IMR-90 (cell line): ENCODE results near the gene ASTN2. TPM values are rescaled to one million over a fixed set of nuclear protein-coding genes. Genes with fewer than 3 reads are reported as not detected.

ENCODE experiments used
- ATAC-seq: fragments of 200-7000 bp; cut with Tn5 transposase; 2 replicates; pipeline ENCODE4 v1.9.1; 2020; ENCODE audit warnings: low read depth, mild to moderate bottlenecking, moderate library complexity
- BruUV-seq: library from RNA; stranded (reverse); fragments of 400-500 nt; replicated peaks from 2 replicates; lab custom pipeline; 2021; lab: Mats Ljungman, UMichigan
- CTCF ChIA-PET: fragments of 300-600 bp; formaldehyde crosslinking; extraction: SDS; loops from one replicate; lab custom pipeline; 2021; ENCODE audit warnings: antibody characterized with exemption; lab: Yijun Ruan, JAX
- POLR2A ChIA-PET: fragments of 300-600 bp; sonication (Branson Sonifier 250); formaldehyde crosslinking; loops from one replicate; lab custom pipeline; 2022; ENCODE audit warnings: antibody characterized with exemption; ENCODE audit not compliant: unreplicated experiment; lab: Charles Lee
- DNase-seq: peaks from one replicate; pipeline ENCODE4 v3.0.0; 2013
- H2AFZ ChIP-seq: replicated peaks from 2 replicates; pipeline ENCODE3; 2013; ENCODE audit warnings: low read length, mild to moderate bottlenecking; ENCODE audit not compliant: poor library complexity
- H2AK5ac ChIP-seq: 2 replicates; pipeline ENCODE4 v1.6.1; 2013; ENCODE audit warnings: low read depth, low read length, inconsistent platforms
- H2AK9ac ChIP-seq: replicated peaks from 2 replicates; pipeline ENCODE3; 2013; ENCODE audit warnings: mild to moderate bottlenecking, low read depth, low read length, moderate library complexity; ENCODE audit not compliant: poor library complexity
- H2BK120ac ChIP-seq: 2 replicates; pipeline ENCODE4 v1.6.1; 2013; ENCODE audit warnings: low read depth, low read length, inconsistent platforms
- H2BK15ac ChIP-seq: 3 replicates; pipeline ENCODE4 v1.6.1; 2013; ENCODE audit warnings: low read depth, low read length, inconsistent platforms
- H2BK20ac ChIP-seq: 2 replicates; pipeline ENCODE4 v1.6.1; 2013; ENCODE audit warnings: low read depth, mild to moderate bottlenecking, inconsistent platforms, low read length, moderate library complexity
- H2BK5ac ChIP-seq: 2 replicates; pipeline ENCODE4 v1.6.1; 2013; ENCODE audit warnings: mild to moderate bottlenecking, low read depth, low read length, inconsistent platforms; ENCODE audit not compliant: poor library complexity, severe bottlenecking
- H3K14ac ChIP-seq: replicated peaks from 2 replicates; pipeline ENCODE4 v1.6.1; 2013; ENCODE audit warnings: low read depth, low read length, inconsistent platforms
- H3K18ac ChIP-seq: 2 replicates; pipeline ENCODE4 v1.6.1; 2013; ENCODE audit warnings: low read depth, low read length, control low read depth
- H3K23ac ChIP-seq: 2 replicates; pipeline ENCODE4 v1.6.1; 2013; ENCODE audit warnings: low read depth, low read length, inconsistent platforms
- H3K27ac ChIP-seq: 2 replicates; pipeline ENCODE4 v1.5.1; 2013; ENCODE audit warnings: mild to moderate bottlenecking, control low read depth, low read length; ENCODE audit not compliant: insufficient read depth
- H3K27me3 ChIP-seq: 2 replicates; pipeline ENCODE4 v1.6.1; 2013; ENCODE audit warnings: low read length; ENCODE audit not compliant: control insufficient read depth, insufficient read depth
- H3K36me3 ChIP-seq: 2 replicates; pipeline ENCODE4 v1.6.1; 2013; ENCODE audit warnings: low read length, mixed read lengths; ENCODE audit not compliant: control insufficient read depth, insufficient read depth
- H3K4ac ChIP-seq: 2 replicates; pipeline ENCODE4 v1.6.1; 2013; ENCODE audit warnings: low read depth, low read length, inconsistent platforms
- H3K4me1 ChIP-seq: 2 replicates; pipeline ENCODE4 v1.6.1; 2013; ENCODE audit warnings: low read length, mixed read lengths; ENCODE audit not compliant: control insufficient read depth, insufficient read depth
- H3K4me2 ChIP-seq: 2 replicates; pipeline ENCODE4 v1.6.1; 2013; ENCODE audit warnings: low read depth, mild to moderate bottlenecking, control low read depth, low read length, moderate library complexity
- H3K4me3 ChIP-seq: 2 replicates; pipeline ENCODE4 v1.5.1; 2013; ENCODE audit warnings: low read depth, mild to moderate bottlenecking, control low read depth, low read length, moderate library complexity; ENCODE audit not compliant: insufficient read depth
- H3K56ac ChIP-seq: 2 replicates; pipeline ENCODE4 v1.6.1; 2013; ENCODE audit warnings: low read length, inconsistent platforms; ENCODE audit not compliant: insufficient read depth; ENCODE audit errors: extremely low read depth
- H3K79me1 ChIP-seq, 2 experiments: 2 replicates each; pipeline ENCODE4 v1.6.1; 2013; ENCODE audit warnings: low read length in 2 of 2, inconsistent platforms in 1 of 2, low read depth in 1 of 2
- H3K9ac ChIP-seq: 2 replicates; pipeline ENCODE4 v1.6.1; 2013; ENCODE audit warnings: low read depth, low read length, control low read depth
- H3K9me1 ChIP-seq: 2 replicates; pipeline ENCODE4 v1.6.1; 2013; ENCODE audit warnings: low read length, inconsistent platforms; ENCODE audit not compliant: insufficient read depth
- H3K9me3 ChIP-seq: 2 replicates; pipeline ENCODE4 v1.6.1; 2013; ENCODE audit warnings: low read length; ENCODE audit not compliant: control insufficient read depth, insufficient read depth
- H4K20me1 ChIP-seq: 2 replicates; pipeline ENCODE4 v1.6.1; 2013; ENCODE audit warnings: low read length, inconsistent platforms; ENCODE audit not compliant: insufficient read depth
- H4K5ac ChIP-seq: 2 replicates; pipeline ENCODE4 v1.6.1; 2013; ENCODE audit warnings: mild to moderate bottlenecking, low read depth, low read length, control low read depth
- H4K8ac ChIP-seq, 2 experiments: 2 replicates each; pipeline ENCODE4 v1.6.1; 2013; ENCODE audit warnings: low read depth in 2 of 2, low read length in 2 of 2, control low read depth in 1 of 2, inconsistent platforms in 1 of 2
- H4K91ac ChIP-seq: 2 replicates; pipeline ENCODE4 v1.6.1; 2013; ENCODE audit warnings: low read depth, low read length, inconsistent platforms; ENCODE audit not compliant: insufficient read depth
- BHLHE40 ChIP-seq: fragments of 150-350 bp; IDR thresholded peaks from 2 replicates; pipeline ENCODE4 v1.6.1; 2016; ENCODE audit warnings: mild to moderate bottlenecking, low read depth, low read length
- CEBPB ChIP-seq: IDR thresholded peaks from 2 replicates; pipeline ENCODE4 v1.6.1; 2012; ENCODE audit warnings: low read depth, low read length, improper control_type of control experiment
- CHD1 ChIP-seq: IDR thresholded peaks from 2 replicates; pipeline ENCODE4 v1.6.1; 2012; ENCODE audit warnings: low read depth, low read length, improper control_type of control experiment
- CTCF ChIP-seq: conservative IDR thresholded peaks from 2 replicates; pipeline ENCODE4 v1.5.1; 2012; ENCODE audit warnings: mild to moderate bottlenecking, low read depth, low read length, improper control_type of control experiment
- FOS ChIP-seq: fragments of 150-350 bp; IDR thresholded peaks from 2 replicates; pipeline ENCODE4 v1.6.1; 2016; ENCODE audit warnings: low read depth, low read length
- MAZ ChIP-seq: IDR thresholded peaks from 2 replicates; pipeline ENCODE4 v1.6.1; 2012; ENCODE audit warnings: low read depth, mild to moderate bottlenecking, low read length, improper control_type of control experiment, moderate library complexity, borderline replicate concordance
- MXI1 ChIP-seq: IDR thresholded peaks from 2 replicates; pipeline ENCODE4 v1.6.1; 2012; ENCODE audit warnings: low read depth, mild to moderate bottlenecking, low read length, moderate library complexity, borderline replicate concordance
- NFE2L2 ChIP-seq: fragments of 150-350 bp; IDR thresholded peaks from 2 replicates; pipeline ENCODE4 v1.6.1; 2016; ENCODE audit warnings: low read depth, mild to moderate bottlenecking, low read length
- POLR2A ChIP-seq: IDR thresholded peaks from 2 replicates; pipeline ENCODE4 v1.6.1; 2012; ENCODE audit warnings: mild to moderate bottlenecking, low read depth, low read length
- RAD21 ChIP-seq: IDR thresholded peaks from 2 replicates; pipeline ENCODE4 v1.6.1; 2012; ENCODE audit warnings: low read length, improper control_type of control experiment
- RCOR1 ChIP-seq: IDR thresholded peaks from 2 replicates; pipeline ENCODE4 v1.6.1; 2012; ENCODE audit warnings: mild to moderate bottlenecking, low read length, improper control_type of control experiment; ENCODE audit not compliant: insufficient replicate concordance
- SMC3 ChIP-seq: fragments of 150-350 bp; IDR thresholded peaks from 2 replicates; pipeline ENCODE4 v1.6.1; 2016; ENCODE audit warnings: low read depth, mild to moderate bottlenecking, antibody characterized with exemption, low read length, moderate library complexity
- WGBS, 2 experiments: methylation state at CpG; one replicate each; pipeline versions ENCODE4 v1.1.5 to v1.1.7; 2013; ENCODE audit warnings: missing lambda C conversion rate in 2 of 2; ENCODE audit not compliant: insufficient read length in 1 of 2; ENCODE audit errors: extremely low coverage in 2 of 2; 5-methylcytosine and 5-hydroxymethylcytosine counted together
- dilution Hi-C: fragments of 300-500 bp; cut with HindIII; formaldehyde crosslinking; loops from one replicate; pipeline ENCODE4 v1.14.3; 2018; ENCODE audit warnings: low sequenced_read_pairs; ENCODE audit not compliant: unreplicated experiment
- in situ Hi-C: fragments of 300-500 bp; cut with MboI; formaldehyde crosslinking; loops from 3 replicates; pipeline ENCODE4 v1.14.3; 2019; ENCODE audit warnings: low sequenced_read_pairs, inconsistent platforms, mixed read lengths
- intact Hi-C: fragments of 100-400 bp; cut with micrococcal nuclease; formaldehyde crosslinking; loops from 2 replicates; pipeline ENCODE4 v1.10.0; 2022
- polyA plus RNA-seq, 3 experiments: library from polyadenylated mRNA; depleted of rRNA; stranded (reverse); fragments of >200 nt; gene quantifications; 2 replicates each; pipeline ENCODE4 v1.2.3, GENCODE V29; 2012; ENCODE audit warnings: low replicate concordance in 1 of 3
- total RNA-seq: library from RNA; depleted of rRNA; stranded (reverse); fragments of >200 nt; gene quantifications from 2 replicates; pipeline ENCODE4 v1.2.3, GENCODE V29; 2012
- TF ChIP-seq, protein P1 (sequence below): fragments of 150-350 bp; IDR thresholded peaks from 2 replicates; pipeline ENCODE4 v1.6.1; 2016; ENCODE audit warnings: low read depth, mild to moderate bottlenecking, low read length, moderate library complexity, borderline replicate concordance

The ASTN2 gene
- total and polyA plus RNA-seq, 2 of the 4 experiments (the other 2 are of a cell fraction): 3.8 to 6.8 TPM

DNA sequence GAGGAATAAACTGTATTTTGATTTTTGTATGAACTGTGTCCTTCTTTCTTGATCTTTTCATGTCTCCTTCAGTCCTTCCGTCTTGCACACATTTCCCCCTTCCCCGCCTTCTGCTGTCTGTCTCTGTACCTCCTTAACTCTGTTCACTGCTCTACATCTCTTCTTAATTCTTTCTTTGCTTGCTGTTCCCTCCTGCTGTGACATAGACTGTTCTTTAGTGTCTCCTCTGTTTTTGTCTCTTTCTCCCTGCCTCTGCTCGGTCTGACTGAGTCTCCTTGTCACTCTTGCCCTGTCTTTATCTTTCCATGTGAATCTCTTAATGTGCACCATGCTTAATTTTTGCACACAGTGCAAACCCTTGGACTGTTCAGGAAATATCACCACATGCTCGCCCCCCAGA lies 614.8 kb downstream of the ASTN2 start:
- H3K23ac ChIP-seq: no peak overlapping the region
- dilution Hi-C loops: no loop called here
- no peak overlapping the region for H2BK5ac ChIP-seq
- H2BK20ac ChIP-seq: no peak overlapping the region
- no peaks in the 10 kb centered on the region for H4K20me1 ChIP-seq
- H3K27me3 ChIP-seq: no peaks in the 10 kb centered on the region; the same call in 1 of the 2 replicates
- no peak overlapping the region for H4K5ac ChIP-seq
- no peak overlapping the region for H2BK120ac ChIP-seq
- H3K4ac ChIP-seq: no peak overlapping the region
- no peaks in the 10 kb centered on the region for H3K9me1 ChIP-seq
- H3K79me1 ChIP-seq: no peaks in the 10 kb centered on the region
- TF ChIP-seq POLR2A (no peak), CHD1 (no peak), BHLHE40 (no peak), SMC3 (no peak), NFE2L2 (no peak), FOS (no peak), RAD21 (no peak), MXI1 (no peak), RCOR1 (no peak), CEBPB (no peak), CTCF (no peak), MAZ (no peak)
- TF ChIP-seq, protein P1, sequence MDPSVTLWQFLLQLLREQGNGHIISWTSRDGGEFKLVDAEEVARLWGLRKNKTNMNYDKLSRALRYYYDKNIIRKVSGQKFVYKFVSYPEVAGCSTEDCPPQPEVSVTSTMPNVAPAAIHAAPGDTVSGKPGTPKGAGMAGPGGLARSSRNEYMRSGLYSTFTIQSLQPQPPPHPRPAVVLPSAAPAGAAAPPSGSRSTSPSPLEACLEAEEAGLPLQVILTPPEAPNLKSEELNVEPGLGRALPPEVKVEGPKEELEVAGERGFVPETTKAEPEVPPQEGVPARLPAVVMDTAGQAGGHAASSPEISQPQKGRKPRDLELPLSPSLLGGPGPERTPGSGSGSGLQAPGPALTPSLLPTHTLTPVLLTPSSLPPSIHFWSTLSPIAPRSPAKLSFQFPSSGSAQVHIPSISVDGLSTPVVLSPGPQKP: no peak
- no peak overlapping the region for H4K8ac ChIP-seq
- H4K91ac ChIP-seq: no peak overlapping the region
- DNase-seq (no peak), ATAC-seq (no peak)
- in situ Hi-C loops: no loop called here
- POLR2A ChIA-PET: no interaction called here
- no peak overlapping the region for H3K14ac ChIP-seq
- H3K27ac ChIP-seq: no peak overlapping the region
- no peak overlapping the region for H2BK15ac ChIP-seq
- H3K4me3 ChIP-seq: no peak overlapping the region
- no peak overlapping the region for H3K18ac ChIP-seq
- 25% methylated on average over 2 of the region's 4 CpGs; no CpG with 5 or more reads in 1 of the 2 experiments for WGBS, 2 experiments
- H3K9me3 ChIP-seq: no peaks in the 10 kb centered on the region
- H3K4me1 ChIP-seq: no peaks in the 10 kb centered on the region
- H3K4me2 ChIP-seq: no peak overlapping the region
- H3K56ac ChIP-seq: no peak overlapping the region
- BruUV-seq: no TSS peak
- no peaks in the 10 kb centered on the region for H3K36me3 ChIP-seq
- no peak overlapping the region for H2AK5ac ChIP-seq
- H2AFZ ChIP-seq: no peak overlapping the region
- no peak overlapping the region for H3K9ac ChIP-seq
- intact Hi-C loops: no loop called here
- CTCF ChIA-PET: no interaction called here
- no peak overlapping the region for H2AK9ac ChIP-seq
